Measurements from ENCODE around the gene PPP1R1C. TPM values are rescaled to one million over a fixed set of nuclear protein-coding genes. Genes with fewer than 3 reads are reported as not detected.

Gene PPP1R1C
- total RNA-seq, 4 donors from 2014 or later: not detected

GRCh38 chr2:182047544-182047943 is 61.9 kb downstream of the PPP1R1C start:
- Histone ChIP-seq H3K27ac (peak overlapping the region in 1 of 4 donors; percentile 17), H3K36me3 (no peaks in the 10 kb centered on the region), H3K4me3 (no peak overlapping the region), H3K4me1 (peaks cover 0 to 18% of the 10 kb centered on the region in 2 donors), H3K27me3 (no peaks in the 10 kb centered on the region), H3K9me3 (no peaks in the 10 kb centered on the region)
- no peak for TF ChIP-seq CTCF (IDR thresholded peaks at IDR 0.05 in 4 of 5, conservative IDR thresholded peaks at IDR 0.05 in 1 of 5)
- no peak for TF ChIP-seq POLR2A (IDR thresholded peaks at IDR 0.05)
- no peak for DNase-seq
- in situ Hi-C loops (cut with MboI; ENCODE audit: low sequenced_read_pairs in 4 of 4): no loop called here
- intact Hi-C loops (cut with DNase I; ENCODE audit: low total_unique reads): no loop called here
- no peak for ATAC-seq

GRCh38 chr2:182048088-182048487 is 62.4 kb downstream of the PPP1R1C start:
- H3K27ac ChIP-seq: peak overlapping the region in 1 of 4 donors; percentile 17
- in situ Hi-C loops (cut with MboI; ENCODE audit: low sequenced_read_pairs in 4 of 4) (no loop called here), intact Hi-C loops (cut with DNase I; ENCODE audit: low total_unique reads) (no loop called here)
- DNase-seq: no peak
- H3K4me3 ChIP-seq: no peak overlapping the region
- H3K36me3 ChIP-seq: no peaks in the 10 kb centered on the region
- no peak for ATAC-seq
- H3K27me3 ChIP-seq: no peaks in the 10 kb centered on the region
- H3K4me1 ChIP-seq: peaks cover 0 to 18% of the 10 kb centered on the region in 2 donors
- no peaks in the 10 kb centered on the region for H3K9me3 ChIP-seq
- no peak for TF ChIP-seq CTCF (IDR thresholded peaks at IDR 0.05 in 4 of 5, conservative IDR thresholded peaks at IDR 0.05 in 1 of 5)
- TF ChIP-seq POLR2A (IDR thresholded peaks at IDR 0.05): no peak

- intact Hi-C loops (cut with DNase I; ENCODE audit: low total_unique reads): no loop called here
- ATAC-seq (no peak), DNase-seq (no peak)
- no peaks in the 10 kb centered on the region for H3K27me3 ChIP-seq
- H3K27ac ChIP-seq: no peak overlapping the region
- H3K4me3 ChIP-seq: no peak overlapping the region
- TF ChIP-seq CTCF (IDR thresholded peaks at IDR 0.05 in 4 of 5, conservative IDR thresholded peaks at IDR 0.05 in 1 of 5): no peak
- TF ChIP-seq POLR2A (IDR thresholded peaks at IDR 0.05): no peak
- H3K9me3 ChIP-seq: no peaks in the 10 kb centered on the region
- H3K4me1 ChIP-seq: peaks cover 0 to 18% of the 10 kb centered on the region in 2 donors
- in situ Hi-C loops (cut with MboI; ENCODE audit: low sequenced_read_pairs in 4 of 4): no loop called here
- H3K36me3 ChIP-seq: no peaks in the 10 kb centered on the region
Measured at GRCh38 chr2:182048621-182049020, 63.0 kb downstream of the PPP1R1C start.

GRCh38 chr2:182049372-182050148 is 63.9 kb downstream of the PPP1R1C start:
- in situ Hi-C loops (cut with MboI; ENCODE audit: low sequenced_read_pairs in 4 of 4): no loop called here
- intact Hi-C loops (cut with DNase I; ENCODE audit: low total_unique reads): no loop called here
- peaks cover 0 to 18% of the 10 kb centered on the region in 2 donors for H3K4me1 ChIP-seq
- TF ChIP-seq CTCF (IDR thresholded peaks at IDR 0.05 in 4 of 5, conservative IDR thresholded peaks at IDR 0.05 in 1 of 5) (no peak), POLR2A (IDR thresholded peaks at IDR 0.05) (no peak)
- no peaks in the 10 kb centered on the region for H3K36me3 ChIP-seq
- ATAC-seq (peak in 1 of 2 donors; percentile 44), DNase-seq (no peak)
- H3K9me3 ChIP-seq: no peaks in the 10 kb centered on the region
- peak overlapping the region in 1 of 4 donors; percentile 48 for H3K27ac ChIP-seq
- H3K4me3 ChIP-seq: no peak overlapping the region
- H3K27me3 ChIP-seq: no peaks in the 10 kb centered on the region
